GM18508 (cell line): Measurements from ENCODE around the gene RANBP10.
"Not testable (repeated sequence)": the region's sequence is repeated elsewhere in the genome, so short reads cannot be mapped to it uniquely, and the experiment has no call there.

ENCODE experiments used
- ATAC-seq: cut with Tn5 transposase; IDR thresholded peaks from one replicate; pipeline ENCODE4 v1.9.1; 2021; ENCODE audit warnings: moderate number of reproducible peaks; ENCODE audit not compliant: insufficient read depth, unreplicated experiment

The RANBP10 gene

DNA sequence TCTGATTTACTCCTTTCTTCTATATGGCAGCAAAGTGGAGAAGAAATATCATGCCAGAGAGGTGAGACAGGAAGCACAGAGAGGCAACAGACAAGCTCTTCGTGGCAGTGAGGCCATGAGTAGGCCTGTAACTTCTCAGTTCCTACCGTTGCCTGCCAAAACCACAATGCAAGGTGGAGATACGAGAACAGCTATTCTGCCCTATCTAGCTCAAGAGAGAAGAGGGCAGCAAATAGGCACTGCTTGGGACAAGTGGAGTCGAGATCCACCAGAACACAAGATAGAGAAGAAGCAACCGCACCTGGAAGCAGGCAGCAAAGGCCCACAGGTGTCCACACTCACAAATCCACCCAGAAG, 24.8 kb downstream of the RANBP10 start:
- no peak for ATAC-seq

DNA sequence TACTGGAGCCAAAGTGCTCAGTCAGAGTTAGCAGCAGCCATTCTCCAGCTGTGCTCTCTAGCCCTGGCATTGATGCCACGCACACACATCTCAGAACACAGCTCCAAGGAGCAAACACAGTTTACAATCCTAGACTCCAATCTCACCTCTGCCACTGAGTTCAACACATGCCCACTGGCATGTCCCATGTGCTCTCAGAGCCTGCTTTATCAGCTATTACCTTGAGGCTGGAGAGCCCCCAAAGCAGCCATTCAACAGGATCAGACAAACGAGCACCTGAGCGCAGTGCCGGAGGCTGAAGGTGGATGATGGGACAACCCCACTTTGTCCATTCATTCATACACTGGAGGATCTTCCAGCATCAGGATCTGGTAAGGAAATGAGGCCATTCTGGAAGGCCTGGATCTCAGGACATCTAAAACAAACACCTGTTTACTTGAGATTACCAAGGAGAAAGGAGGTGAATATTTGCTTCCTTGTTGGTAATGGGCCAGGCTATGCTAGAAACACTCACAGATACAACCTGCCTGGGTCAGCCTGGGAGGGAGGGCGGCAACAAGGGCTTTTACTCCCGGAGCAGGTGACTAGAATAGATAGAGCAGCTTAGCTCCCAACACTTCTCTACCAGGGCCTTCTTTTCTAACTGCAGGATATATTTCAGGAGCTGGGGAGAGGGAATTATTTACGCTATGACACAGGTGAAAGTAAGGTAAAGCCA, 25.4 kb downstream of the RANBP10 start:
- ATAC-seq = no peak

DNA sequence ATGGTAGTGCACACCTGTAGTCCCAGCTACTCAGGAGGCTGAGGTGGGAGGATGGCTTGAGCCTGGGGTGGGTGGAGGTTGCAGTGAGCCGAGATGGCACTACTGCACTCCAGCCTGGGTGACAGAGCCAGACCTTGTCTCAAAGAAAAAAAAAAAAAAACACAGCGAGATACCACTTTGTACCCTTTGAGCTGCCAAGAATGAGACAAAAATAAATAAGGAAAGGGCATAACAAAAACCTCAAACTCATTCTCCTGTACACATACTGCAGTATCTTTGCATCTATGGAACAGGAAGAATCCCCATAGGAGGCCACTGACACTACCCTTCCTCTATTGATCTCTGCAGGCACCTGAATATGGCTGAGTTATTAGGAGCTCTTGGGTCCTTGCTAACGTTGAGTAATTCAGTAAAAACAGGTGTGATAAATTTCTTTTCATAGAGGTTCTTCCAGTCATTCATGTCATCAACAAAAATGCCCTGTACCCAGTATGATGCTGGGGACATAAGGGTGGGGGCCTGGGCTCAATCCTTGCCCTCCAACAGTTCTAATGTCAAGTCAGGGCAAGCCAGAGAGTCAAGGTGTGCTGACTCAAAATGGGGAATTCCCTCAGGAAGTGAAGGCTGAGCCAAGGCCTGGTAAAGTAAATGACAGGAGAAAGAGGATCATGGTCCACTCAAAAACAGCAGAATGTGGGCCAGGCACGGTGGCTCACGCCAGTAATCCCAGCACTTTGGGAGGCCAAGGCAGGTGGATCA, 26.9 kb downstream of the RANBP10 start:
- ATAC-seq = no peak

DNA sequence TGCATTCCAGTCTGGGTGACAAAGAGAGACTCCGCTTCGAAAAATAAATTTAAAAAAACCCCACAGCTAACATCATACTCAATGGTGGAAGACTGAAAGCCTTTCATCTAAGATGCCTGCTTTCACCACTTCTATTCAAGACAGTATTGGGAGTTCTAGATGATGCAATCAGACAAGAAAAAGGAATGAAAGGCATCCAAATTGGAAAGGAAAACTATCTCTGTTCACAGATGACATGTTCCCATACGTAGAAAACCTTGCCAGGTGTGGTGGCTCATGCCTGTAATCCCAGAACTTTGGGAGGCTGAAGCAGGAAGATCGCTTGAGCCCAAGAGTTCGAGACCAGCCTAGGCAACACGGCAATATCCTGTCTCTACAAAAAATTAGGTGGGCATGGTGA, 31.1 kb downstream of the RANBP10 start:
- ATAC-seq = no peak

DNA sequence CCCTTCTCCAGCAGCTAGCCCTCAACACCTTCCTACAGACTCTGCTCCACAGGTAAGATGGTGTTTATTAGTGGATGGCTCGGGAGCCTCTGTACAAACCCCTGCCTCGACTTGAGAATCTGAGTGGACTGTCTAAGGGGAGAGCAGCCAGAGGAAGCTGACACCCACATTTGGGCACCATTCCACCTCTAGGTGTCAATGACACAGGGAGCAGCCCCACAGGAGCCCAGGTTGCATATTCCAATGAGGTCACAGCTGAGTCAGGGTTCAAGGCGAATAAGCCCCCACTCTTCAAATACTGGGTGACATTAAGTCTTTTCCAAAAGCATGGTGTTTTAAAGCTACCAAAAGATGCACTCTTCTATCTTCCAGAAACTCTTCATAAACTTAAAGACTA, 31.9 kb downstream of the RANBP10 start:
- no peak for ATAC-seq

DNA sequence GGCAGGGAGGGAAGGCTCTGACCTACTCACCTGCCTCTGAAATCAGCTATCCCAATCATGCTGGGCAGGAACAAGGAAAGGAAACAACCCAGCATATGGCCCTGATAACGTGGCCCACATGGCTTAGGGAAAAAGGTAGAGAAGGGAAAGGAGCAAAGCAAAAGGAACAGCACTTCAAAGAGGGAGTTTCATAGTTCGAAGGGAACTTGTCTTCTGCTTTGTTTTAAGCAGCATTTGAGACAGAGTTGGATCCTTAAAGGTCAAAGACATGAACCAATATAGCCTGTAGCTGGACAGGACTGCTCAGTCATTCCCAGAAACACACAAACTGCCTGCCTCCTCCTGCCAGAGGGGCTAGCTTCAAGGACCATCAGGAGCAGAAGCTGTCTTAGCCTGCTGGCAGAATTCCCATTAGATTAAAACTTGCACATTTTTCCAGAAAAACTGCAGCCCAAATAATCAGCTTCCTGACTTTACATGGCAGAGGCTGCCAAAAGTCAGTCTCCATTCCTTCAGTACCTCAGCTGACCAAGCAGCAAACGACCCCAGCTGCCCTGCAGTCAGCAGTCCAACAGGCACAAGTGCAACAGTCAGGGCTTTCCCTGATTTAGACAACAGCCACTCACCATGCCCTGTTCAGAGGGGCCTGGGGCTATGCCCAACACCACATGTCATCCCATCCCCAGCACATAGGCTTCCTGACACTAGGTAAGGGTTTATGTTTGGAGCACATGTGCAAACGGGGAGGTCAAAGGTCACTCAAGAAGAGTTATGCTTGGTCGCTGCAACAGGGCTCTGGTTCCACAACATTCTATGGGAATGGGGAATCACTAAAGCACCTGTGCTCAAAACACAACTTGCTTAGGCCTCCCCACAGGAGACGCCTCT, 32.5 kb downstream of the RANBP10 start:
- no peak for ATAC-seq

DNA sequence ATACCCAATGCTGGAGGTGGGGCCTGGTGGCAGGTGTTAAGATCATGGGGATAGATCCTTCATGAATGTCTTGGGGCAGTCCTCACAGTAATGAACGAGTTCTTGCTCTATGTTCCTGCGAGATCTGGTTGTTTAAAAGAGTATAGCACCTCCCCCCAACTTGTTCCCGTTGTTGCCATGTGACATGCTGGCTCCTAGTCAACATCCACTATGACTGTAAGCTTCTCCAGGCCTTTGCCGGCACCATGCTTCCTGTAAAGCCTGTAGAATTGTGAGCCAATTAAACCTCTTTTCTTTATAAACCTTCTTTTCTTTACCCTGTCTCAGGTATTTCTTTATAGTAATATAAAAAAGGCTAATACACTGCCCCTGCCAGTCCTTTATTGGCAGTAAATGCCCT, 33.3 kb downstream of the RANBP10 start:
- no peak for ATAC-seq

DNA sequence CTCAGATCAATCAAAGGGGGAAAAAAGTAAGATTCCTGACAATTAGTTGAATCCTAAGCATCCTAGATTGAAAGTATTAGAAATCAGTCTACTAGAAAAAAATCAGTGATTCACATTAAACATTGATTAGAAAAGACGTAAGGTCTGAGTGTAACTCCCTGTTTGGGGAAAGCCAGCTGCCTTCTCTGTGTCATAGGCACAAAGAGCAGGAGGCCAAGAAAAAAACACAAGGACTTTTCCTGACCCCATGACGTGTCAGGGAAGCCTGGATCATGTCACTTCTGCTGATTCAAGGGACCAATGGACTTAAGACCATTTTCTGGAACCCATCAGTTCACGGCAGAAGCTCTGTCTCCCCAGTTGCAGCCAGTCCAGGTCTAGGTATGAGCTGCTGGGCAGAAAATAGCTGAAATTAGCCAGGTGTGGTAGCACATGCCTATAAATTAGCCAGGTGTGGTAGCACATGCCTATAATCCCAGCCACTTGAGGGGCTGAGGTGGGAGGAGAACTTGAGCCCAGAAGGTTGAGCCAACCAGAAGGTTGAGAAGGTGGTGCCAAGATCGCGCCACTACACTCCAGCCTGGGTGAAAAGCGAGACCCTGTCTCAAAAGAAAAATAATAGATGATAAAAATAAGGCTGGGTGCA, 35.9 kb downstream of the RANBP10 start:
- no peak for ATAC-seq

DNA sequence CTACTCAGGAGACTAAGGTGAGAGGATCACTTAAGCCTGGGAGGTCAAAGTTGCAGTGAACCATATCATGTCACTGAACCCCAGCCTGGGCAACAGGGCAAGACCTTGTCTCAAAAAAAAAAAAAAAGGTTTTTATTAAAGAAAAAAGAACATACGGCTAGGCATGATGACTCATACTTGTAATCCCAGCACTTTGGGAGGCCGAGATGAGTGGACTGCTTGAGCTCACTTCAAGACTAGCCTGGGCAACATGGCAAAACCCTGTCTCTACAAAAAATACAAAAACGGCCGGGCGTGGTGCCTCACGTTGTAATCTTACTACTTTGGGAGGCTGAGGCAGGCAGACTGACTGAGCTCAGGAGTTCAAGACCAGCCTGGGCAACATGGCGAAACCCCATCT, 38.4 kb downstream of the RANBP10 start:
- ATAC-seq = no peak

DNA sequence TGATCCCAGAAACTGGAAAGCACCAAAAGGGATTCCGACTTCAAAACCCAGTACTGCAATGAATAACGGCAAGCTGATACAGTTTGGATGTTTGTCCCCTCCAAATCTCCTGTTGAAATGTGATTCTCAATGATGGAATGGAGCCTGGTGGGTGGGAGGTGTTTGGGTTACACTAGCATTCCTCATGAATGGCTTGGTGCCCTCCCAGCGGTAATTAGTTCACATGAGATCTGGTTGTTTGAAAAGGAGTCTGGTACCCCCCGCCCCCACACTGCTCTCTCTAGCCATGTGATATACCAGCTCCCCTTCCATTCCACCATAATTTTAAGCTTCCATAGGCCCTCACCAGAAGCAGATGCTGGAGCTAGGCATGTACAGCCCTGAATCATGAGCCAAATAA, 40.1 kb downstream of the RANBP10 start:
- no peak for ATAC-seq

DNA sequence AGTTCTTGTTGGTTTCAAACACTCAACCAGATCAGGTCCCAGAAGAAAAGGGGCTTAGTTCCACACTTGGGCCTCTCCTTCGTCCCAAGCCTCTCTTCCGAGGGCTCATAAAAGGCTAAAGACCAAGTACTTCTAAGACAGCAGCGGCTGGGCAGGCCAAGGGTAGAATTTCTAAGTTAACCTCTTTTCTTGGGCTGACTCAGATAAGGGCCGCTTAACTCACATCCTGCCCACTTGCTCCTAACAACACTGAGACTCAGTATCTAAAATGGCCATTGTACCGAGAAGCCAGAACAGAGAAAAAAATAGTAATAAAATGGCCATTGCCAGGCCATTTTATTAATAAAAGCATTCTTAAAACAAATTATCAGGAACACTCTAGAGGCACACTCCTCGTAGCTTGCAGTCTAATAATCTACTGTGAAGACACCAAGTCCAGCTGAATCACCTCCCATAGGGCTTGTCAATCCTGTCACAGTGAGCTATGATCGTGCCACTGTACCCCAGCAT, 42.1 kb downstream of the RANBP10 start:
- no peak for ATAC-seq

DNA sequence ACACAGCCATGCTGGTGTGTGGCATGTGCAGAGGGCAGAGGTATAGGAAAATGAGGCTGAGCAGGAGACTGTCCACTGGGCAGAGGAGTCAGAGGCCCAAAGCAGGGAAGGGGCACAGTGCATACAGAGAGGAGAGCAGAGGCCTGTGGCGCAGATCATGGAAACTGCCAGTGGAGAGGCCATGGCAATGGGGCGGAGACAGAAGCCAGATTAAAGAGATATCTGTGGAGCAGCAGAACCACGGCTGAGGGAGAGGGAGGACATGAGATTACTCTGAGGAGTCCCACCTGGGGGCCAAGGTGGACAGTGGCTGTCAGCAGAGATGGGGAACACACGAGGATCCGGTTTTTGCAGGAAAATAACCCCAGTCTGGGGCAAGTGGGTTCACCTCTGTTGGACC, 43.3 kb downstream of the RANBP10 start:
- no peak for ATAC-seq

DNA sequence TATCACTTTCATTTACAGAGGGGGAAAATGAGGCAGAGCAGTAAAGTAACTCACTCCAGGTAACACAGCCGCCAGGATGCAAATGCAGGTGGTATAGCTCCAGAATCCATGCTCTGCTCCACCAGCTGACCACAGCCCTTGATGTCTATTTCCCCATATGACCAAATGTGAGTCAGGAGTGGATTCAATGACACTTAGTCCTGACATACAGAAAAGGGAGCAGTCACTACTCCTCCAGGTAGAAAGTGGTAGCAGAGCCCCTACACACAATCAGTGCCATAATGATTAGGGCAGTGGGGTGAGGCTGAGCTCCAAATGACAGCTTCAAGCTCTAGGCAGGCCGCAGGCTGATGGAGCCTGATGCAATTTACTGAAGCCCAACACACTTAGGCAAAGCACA, 44.0 kb downstream of the RANBP10 start:
- ATAC-seq = no peak

DNA sequence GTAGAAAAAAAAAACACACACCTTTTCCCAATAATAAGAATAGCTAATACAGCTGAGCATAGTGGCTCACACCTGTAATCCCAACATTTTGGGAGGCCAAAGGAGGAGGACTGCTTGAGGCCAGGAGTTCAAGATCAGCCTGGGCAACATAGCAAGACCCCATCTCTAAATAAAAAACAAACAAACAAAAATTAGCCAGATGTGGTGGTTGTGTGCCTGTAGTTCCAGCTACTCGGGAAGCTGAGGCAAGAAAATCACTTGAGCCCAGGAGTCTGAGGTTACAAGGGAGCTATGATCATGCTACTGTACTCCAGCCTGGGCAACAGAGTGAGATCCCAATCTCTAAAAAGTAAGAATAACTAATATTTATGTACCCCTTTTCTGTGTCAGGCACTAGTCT, 44.4 kb downstream of the RANBP10 start:
- ATAC-seq = no peak

DNA sequence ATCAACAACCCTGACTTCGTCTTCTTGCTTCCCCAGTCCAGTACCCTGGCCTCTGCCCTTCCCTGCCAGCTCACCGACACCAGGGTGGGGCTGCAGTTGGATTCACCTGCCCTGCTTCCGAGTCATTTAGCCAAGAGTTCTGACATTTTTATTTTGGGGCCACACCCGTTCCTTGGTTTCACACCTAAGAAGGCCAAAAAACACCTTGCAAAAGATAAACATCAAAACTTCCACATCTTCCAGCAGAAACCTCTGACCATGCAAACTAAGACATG, 45.5 kb downstream of the RANBP10 start:
- ATAC-seq = no peak

DNA sequence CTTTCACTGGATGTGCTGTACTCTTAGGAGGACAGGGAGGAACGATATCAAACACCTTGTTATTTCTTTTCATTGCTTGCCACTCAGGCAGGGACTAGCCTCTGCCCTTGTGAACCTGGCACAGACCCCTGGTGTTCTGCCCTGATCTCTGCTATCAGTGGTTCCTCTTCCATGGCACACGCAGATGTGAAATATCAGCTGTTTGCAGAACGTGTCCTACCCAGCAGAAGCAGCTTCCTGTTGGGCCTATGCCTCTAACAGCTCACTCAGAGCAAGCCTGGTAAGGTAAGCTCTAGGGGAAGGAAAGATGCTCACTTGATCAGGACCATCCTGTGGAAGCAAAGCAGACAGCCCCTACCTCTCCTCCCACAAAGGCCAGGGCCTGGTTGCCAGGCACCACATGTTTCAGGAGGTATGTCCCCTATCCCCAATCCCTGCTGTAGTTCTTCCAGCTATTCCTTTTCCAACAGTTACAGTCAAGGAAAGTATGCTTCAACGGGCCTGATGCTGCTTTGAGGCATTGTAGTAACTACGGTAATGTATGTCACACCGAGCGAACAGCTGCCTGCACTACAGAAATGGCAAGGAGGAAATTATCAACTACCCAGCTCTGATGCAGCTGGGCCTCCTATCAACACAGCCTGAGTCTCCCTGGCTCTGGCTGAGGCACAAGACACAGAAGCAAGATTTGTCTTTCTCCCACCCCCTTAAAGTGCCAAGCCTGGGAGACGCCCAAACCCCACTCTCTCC, 46.0 kb downstream of the RANBP10 start:
- ATAC-seq = no peak

DNA sequence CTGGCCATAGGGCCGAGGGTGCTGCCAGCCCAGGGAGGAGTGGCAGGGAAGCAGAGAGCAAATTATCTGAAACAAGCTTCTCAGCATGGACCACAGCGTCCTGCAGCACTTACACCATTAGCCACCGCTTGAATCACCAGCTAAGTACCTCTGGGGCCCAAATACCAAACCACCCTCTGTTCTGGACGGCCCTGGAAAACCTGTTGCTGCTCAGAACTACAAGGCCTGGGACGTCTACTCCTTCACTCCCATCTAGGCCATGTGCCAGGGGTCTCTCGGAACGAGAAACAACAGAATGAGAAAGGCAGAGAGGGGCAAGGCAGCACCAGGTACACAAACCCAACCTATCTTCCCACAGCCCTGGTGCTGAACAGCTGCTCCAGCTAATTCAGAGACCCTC, 47.4 kb downstream of the RANBP10 start:
- ATAC-seq = no peak

DNA sequence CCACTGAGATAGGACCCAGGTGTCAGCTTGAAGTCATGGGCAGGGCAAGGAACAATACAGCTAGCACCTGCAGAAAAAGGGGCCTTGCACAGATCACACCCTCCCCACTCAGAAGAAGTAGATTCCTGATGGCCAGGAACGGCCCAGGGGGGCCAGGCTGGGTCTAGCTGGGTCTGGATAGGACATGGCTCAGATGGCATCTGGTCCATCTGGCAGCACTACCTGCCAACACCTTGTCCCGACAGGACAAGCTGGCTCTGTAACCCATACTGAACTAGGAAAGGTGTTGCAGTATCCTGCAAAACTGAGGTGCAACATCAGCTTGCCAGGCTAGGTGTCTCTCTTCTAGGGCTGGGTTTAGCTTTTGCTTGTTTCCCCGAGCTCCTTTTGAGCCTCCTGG, 48.4 kb downstream of the RANBP10 start:
- no peak for ATAC-seq

DNA sequence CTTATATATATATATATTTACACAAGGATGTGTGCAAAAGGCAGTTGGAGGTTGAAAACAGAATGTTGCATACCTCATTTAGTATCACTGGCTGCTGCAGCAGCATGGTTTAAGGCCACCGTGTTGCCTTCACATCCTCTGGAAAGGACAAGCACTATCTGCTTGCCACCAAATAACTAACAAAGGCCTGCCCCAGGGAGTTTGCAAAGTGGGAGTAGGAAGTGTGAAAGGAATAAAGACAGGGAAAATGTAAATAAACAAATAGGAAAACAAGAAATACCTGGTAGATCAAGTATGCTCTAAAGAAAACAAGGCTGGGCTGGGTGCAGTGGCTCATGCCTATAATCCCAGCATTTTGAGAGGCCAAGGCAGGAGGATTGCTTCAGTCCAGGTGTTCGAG, 53.7 kb downstream of the RANBP10 start:
- ATAC-seq = no peak

DNA sequence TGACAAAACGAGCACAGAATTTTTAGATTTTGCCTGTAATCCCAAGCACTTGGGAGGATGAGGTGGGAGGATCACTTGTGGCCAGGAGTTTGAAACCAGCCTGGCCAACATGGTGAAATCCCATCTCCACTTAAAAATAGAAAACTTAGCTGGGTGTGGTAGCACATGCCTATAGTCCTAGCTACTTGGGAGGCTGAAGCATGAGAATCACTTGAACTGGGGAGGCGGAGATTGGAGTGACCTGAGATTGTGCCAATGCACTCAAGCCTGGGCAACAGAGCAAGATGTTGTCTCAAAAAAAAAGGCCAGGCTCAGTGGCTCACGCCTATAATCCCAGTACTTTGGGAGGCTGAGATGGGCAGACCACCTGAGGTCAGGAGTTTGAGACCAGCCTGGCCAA, 55.0 kb downstream of the RANBP10 start:
- ATAC-seq = not testable (repeated sequence)
